HEK293 (cell line): Measurements from ENCODE around the gene PLEKHG7.

Experiments used
- CTCF ChIA-PET: fragments of 350-600 bp; formaldehyde crosslinking; extraction: SDS; loops from one replicate; lab custom pipeline; 2021; ENCODE audit warnings: antibody characterized with exemption; lab: Yijun Ruan, JAX
- POLR2A ChIA-PET: fragments of 300-600 bp; formaldehyde crosslinking; extraction: SDS; loops from one replicate; lab custom pipeline; 2020; ENCODE audit warnings: antibody characterized with exemption, inconsistent platforms; lab: Yijun Ruan, JAX
- H3K27ac ChIP-seq: fragments of 200-500 bp; sonication (Bioruptor generic); 2 replicates; pipeline ENCODE4 v1.5.1; 2014; ENCODE audit warnings: low read depth, low read length, control low read depth, inconsistent platforms; ENCODE audit errors: extremely low read depth
- H3K36me3 ChIP-seq, 2 experiments: fragments of 200-500 bp in 1 of 2; sonication (Bioruptor generic) in 1 of 2; 1 replicate in 1 of 2; 2 replicates in 1 of 2; pipeline ENCODE4 v1.5.1; 2014 to 2017; ENCODE audit warnings: inconsistent platforms in 2 of 2, low read length in 2 of 2; ENCODE audit not compliant: control insufficient read depth in 2 of 2, insufficient read depth in 1 of 2
- H3K4me1 ChIP-seq: fragments of 200-500 bp; sonication (Bioruptor generic); 2 replicates; pipeline ENCODE4 v1.5.1; 2014; ENCODE audit warnings: mild to moderate bottlenecking, low read length, inconsistent platforms; ENCODE audit not compliant: control insufficient read depth, insufficient read depth
- H3K4me3 ChIP-seq: 2 replicates; pipeline ENCODE4 v1.5.1; 2011; ENCODE audit warnings: low read depth, mild to moderate bottlenecking, control low read depth, low read length, moderate library complexity
- H3K9me3 ChIP-seq: fragments of 200-500 bp; sonication (Bioruptor generic); 2 replicates; pipeline ENCODE4 v1.5.1; 2014; ENCODE audit warnings: low read depth, low read length, inconsistent platforms; ENCODE audit not compliant: control insufficient read depth, insufficient read depth
- GFI1B ChIP-seq: fragments of 450-650 bp; formaldehyde crosslinking; IDR thresholded peaks from 2 replicates; pipeline ENCODE4 v1.5.1; 2016; ENCODE audit warnings: missing biosample characterization, missing genetic modification characterization
- GLI4 ChIP-seq: fragments of 450-650 bp; formaldehyde crosslinking; IDR thresholded peaks from 2 replicates; pipeline ENCODE4 v1.5.1; 2016; ENCODE audit warnings: missing biosample characterization, missing genetic modification characterization
- GLIS2 ChIP-seq: fragments of 450-650 bp; formaldehyde crosslinking; IDR thresholded peaks from 2 replicates; pipeline ENCODE4 v1.5.1; 2016; ENCODE audit warnings: missing biosample characterization, missing genetic modification characterization
- HOXC10 ChIP-seq: sonication (generic); formaldehyde crosslinking; IDR thresholded peaks from 2 replicates; pipeline ENCODE4 v1.8.1; 2023; ENCODE audit warnings: mild to moderate bottlenecking, missing genetic modification reagents
- IKZF3 ChIP-seq: fragments of 450-650 bp; IDR thresholded peaks from 2 replicates; pipeline ENCODE4 v1.5.0; 2018; ENCODE audit warnings: missing biosample characterization, mild to moderate bottlenecking, missing genetic modification characterization, moderate library complexity
- KLF10 ChIP-seq: fragments of 450-650 bp; IDR thresholded peaks from 2 replicates; pipeline ENCODE4 v1.5.1; 2018; ENCODE audit warnings: missing biosample characterization, mild to moderate bottlenecking, missing genetic modification characterization
- KLF8 ChIP-seq: fragments of 450-650 bp; formaldehyde crosslinking; IDR thresholded peaks from 2 replicates; pipeline ENCODE4 v1.5.1; 2016; ENCODE audit warnings: missing biosample characterization, missing genetic modification characterization
- OSR2 ChIP-seq: fragments of 450-650 bp; formaldehyde crosslinking; IDR thresholded peaks from 2 replicates; pipeline ENCODE4 v1.5.1; 2016; ENCODE audit warnings: missing biosample characterization, missing genetic modification characterization
- SETDB1 ChIP-seq: IDR thresholded peaks from one replicate; pipeline ENCODE4 v1.6.1; 2017; ENCODE audit warnings: mild to moderate bottlenecking, low read length, moderate library complexity, mixed read lengths; ENCODE audit not compliant: insufficient read length
- SP3 ChIP-seq: fragments of 450-650 bp; formaldehyde crosslinking; IDR thresholded peaks from 2 replicates; pipeline ENCODE4 v1.5.1; 2016; ENCODE audit warnings: missing biosample characterization, missing genetic modification characterization
- TCF7L2 ChIP-seq: IDR thresholded peaks from 2 replicates; pipeline ENCODE4 v1.6.1; 2011; ENCODE audit warnings: low read depth, mild to moderate bottlenecking, inconsistent platforms, low read length, moderate library complexity, borderline replicate concordance
- ZBTB48 ChIP-seq: fragments of 450-650 bp; formaldehyde crosslinking; IDR thresholded peaks from 2 replicates; pipeline ENCODE4 v1.5.1; 2016; ENCODE audit warnings: missing biosample characterization, missing genetic modification characterization
- ZBTB49 ChIP-seq: fragments of 450-650 bp; formaldehyde crosslinking; IDR thresholded peaks from 2 replicates; pipeline ENCODE4 v1.5.1; 2016; ENCODE audit warnings: missing biosample characterization, missing genetic modification characterization, low read depth
- ZEB2 ChIP-seq: fragments of 450-650 bp; formaldehyde crosslinking; IDR thresholded peaks from 2 replicates; pipeline ENCODE4 v1.5.1; 2016; ENCODE audit warnings: missing biosample characterization, missing genetic modification characterization
- ZNF10 ChIP-seq: fragments of 450-650 bp; formaldehyde crosslinking; IDR thresholded peaks from 2 replicates; pipeline ENCODE4 v1.5.1; 2017; ENCODE audit warnings: missing biosample characterization, missing genetic modification characterization
- ZNF211 ChIP-seq: fragments of 450-650 bp; formaldehyde crosslinking; IDR thresholded peaks from 2 replicates; pipeline ENCODE4 v1.5.1; 2016; ENCODE audit warnings: low read depth, missing biosample characterization, missing genetic modification characterization
- ZNF239 ChIP-seq: fragments of 450-650 bp; formaldehyde crosslinking; IDR thresholded peaks from 2 replicates; pipeline ENCODE4 v1.5.1; 2016; ENCODE audit warnings: missing biosample characterization, missing genetic modification characterization
- ZNF416 ChIP-seq: fragments of 450-650 bp; formaldehyde crosslinking; IDR thresholded peaks from 2 replicates; pipeline ENCODE4 v1.5.1; 2016; ENCODE audit warnings: missing biosample characterization, missing genetic modification characterization
- ZNF48 ChIP-seq: fragments of 450-650 bp; formaldehyde crosslinking; IDR thresholded peaks from 2 replicates; pipeline ENCODE4 v1.5.1; 2016; ENCODE audit warnings: missing biosample characterization, missing genetic modification characterization
- ZNF544 ChIP-seq: fragments of 450-650 bp; formaldehyde crosslinking; IDR thresholded peaks from 2 replicates; pipeline ENCODE4 v1.5.0; 2017; ENCODE audit warnings: missing biosample characterization, missing genetic modification characterization
- ZNF571 ChIP-seq: fragments of 450-650 bp; formaldehyde crosslinking; IDR thresholded peaks from 2 replicates; pipeline ENCODE4 v1.5.0; 2017; ENCODE audit warnings: missing biosample characterization, missing genetic modification characterization
- ZNF624 ChIP-seq: fragments of 450-650 bp; formaldehyde crosslinking; IDR thresholded peaks from 2 replicates; pipeline ENCODE4 v1.5.1; 2017; ENCODE audit warnings: missing biosample characterization, missing genetic modification characterization
- ZNF692 ChIP-seq: fragments of 450-650 bp; formaldehyde crosslinking; IDR thresholded peaks from 2 replicates; pipeline ENCODE4 v1.5.1; 2016; ENCODE audit warnings: missing biosample characterization, missing genetic modification characterization
- ZNF792 ChIP-seq: fragments of 450-650 bp; formaldehyde crosslinking; IDR thresholded peaks from 2 replicates; pipeline ENCODE4 v1.5.1; 2016; ENCODE audit warnings: missing biosample characterization, missing genetic modification characterization
- ZXDB ChIP-seq: fragments of 450-650 bp; formaldehyde crosslinking; IDR thresholded peaks from 2 replicates; pipeline ENCODE4 v1.5.1; 2016; ENCODE audit warnings: missing biosample characterization, missing genetic modification characterization
- TF ChIP-seq, protein P1 (sequence below): fragments of 450-650 bp; formaldehyde crosslinking; IDR thresholded peaks from 2 replicates; pipeline ENCODE4 v1.5.1; 2017; ENCODE audit warnings: missing biosample characterization, missing genetic modification characterization

The PLEKHG7 gene

GRCh38 chr12:92656911-92657310 is 45.9 kb upstream of the PLEKHG7 start:
- no peaks in the 10 kb centered on the region for H3K4me1 ChIP-seq
- H3K4me3 ChIP-seq = no peak overlapping the region
- H3K36me3 ChIP-seq = no peaks in the 10 kb centered on the region
- CTCF ChIA-PET = no interaction called here
- no peak overlapping the region for H3K27ac ChIP-seq
- H3K9me3 ChIP-seq = no peaks in the 10 kb centered on the region
- TF ChIP-seq TCF7L2 (no peak), GLIS2 (tag by site-specific recombination) (no peak), ZEB2 (tag by site-specific recombination) (no peak), ZNF571 (tag by site-specific recombination) (no peak), SP3 (tag by site-specific recombination) (no peak), ZNF239 (no peak), ZNF544 (no peak), GLI4 (tag by site-specific recombination) (no peak), HOXC10 (CRISPR knock-in tag) (no peak), KLF10 (tag by site-specific recombination) (no peak), ZNF10 (tag by site-specific recombination) (no peak), ZBTB49 (tag by site-specific recombination) (no peak), ZNF416 (tag by site-specific recombination) (no peak)
- TF ChIP-seq, all 188 proteins: peak for 0
- POLR2A ChIA-PET = no interaction called here

GRCh38 chr12:92657770-92658169 is 45.0 kb upstream of the PLEKHG7 start:
- POLR2A ChIA-PET = no interaction called here

DNA sequence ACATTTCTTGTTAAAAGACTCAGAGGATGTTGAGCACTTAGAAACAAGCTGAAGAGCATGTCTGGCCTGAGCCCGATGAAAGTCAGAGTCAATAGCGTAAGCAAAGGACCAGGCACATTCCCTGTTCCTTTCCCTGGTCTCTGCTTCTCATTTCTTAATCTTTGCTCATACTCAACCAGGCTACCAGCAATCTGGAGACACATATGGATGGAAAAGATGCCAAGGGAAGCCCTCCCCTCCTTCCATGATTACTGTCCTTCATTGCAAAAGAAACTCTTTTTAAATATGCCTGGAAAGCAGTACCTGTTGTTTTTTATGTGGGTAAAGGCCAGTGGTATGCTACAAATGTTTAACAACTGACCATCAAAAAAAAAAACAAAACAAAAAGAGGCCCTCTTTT is 44.2 kb upstream of the PLEKHG7 start:
- Histone ChIP-seq H3K4me1 (no peaks in the 10 kb centered on the region), H3K9me3 (no peaks in the 10 kb centered on the region), H3K4me3 (no peak overlapping the region), H3K36me3 (no peaks in the 10 kb centered on the region), H3K27ac (no peak overlapping the region)
- CTCF ChIA-PET = interaction anchor here (0.6 to 0.7 kb wide), 2 partner anchors 434 to 677 kb away, joined by 3 to 6 read pairs; no protein-coding TSS in a partner anchor
- POLR2A ChIA-PET = no interaction called here
- no peak for TF ChIP-seq ZNF624 (tag by site-specific recombination)
- TF ChIP-seq ZBTB49 (tag by site-specific recombination) = no peak
- no peak for TF ChIP-seq ZNF211 (tag by site-specific recombination)
- no peak for TF ChIP-seq ZXDB (tag by site-specific recombination)
- TF ChIP-seq SETDB1 = no peak
- TF ChIP-seq OSR2 (tag by site-specific recombination) = no peak
- TF ChIP-seq, protein P1, sequence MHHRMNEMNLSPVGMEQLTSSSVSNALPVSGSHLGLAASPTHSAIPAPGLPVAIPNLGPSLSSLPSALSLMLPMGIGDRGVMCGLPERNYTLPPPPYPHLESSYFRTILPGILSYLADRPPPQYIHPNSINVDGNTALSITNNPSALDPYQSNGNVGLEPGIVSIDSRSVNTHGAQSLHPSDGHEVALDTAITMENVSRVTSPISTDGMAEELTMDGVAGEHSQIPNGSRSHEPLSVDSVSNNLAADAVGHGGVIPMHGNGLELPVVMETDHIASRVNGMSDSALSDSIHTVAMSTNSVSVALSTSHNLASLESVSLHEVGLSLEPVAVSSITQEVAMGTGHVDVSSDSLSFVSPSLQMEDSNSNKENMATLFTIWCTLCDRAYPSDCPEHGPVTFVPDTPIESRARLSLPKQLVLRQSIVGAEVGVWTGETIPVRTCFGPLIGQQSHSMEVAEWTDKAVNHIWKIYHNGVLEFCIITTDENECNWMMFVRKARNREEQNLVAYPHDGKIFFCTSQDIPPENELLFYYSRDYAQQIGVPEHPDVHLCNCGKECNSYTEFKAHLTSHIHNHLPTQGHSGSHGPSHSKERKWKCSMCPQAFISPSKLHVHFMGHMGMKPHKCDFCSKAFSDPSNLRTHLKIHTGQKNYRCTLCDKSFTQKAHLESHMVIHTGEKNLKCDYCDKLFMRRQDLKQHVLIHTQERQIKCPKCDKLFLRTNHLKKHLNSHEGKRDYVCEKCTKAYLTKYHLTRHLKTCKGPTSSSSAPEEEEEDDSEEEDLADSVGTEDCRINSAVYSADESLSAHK (tag by site-specific recombination) = no peak

More at GRCh38 chr12:92657770-92658169, 45.0 kb upstream of the PLEKHG7 start:
- H3K4me1 ChIP-seq = no peaks in the 10 kb centered on the region
- TF ChIP-seq ZNF10 (tag by site-specific recombination) = no peak
- no peak for TF ChIP-seq OSR2 (tag by site-specific recombination)
- TF ChIP-seq IKZF3 (tag by site-specific recombination) = no peak
- TF ChIP-seq ZNF692 (tag by site-specific recombination) = no peak
- no peak for TF ChIP-seq ZBTB48
- no peak for TF ChIP-seq ZNF48 (tag by site-specific recombination)
- no peak for TF ChIP-seq ZNF544
- TF ChIP-seq ZNF792 = no peak
- TF ChIP-seq KLF8 = no peak
- TF ChIP-seq GFI1B (tag by site-specific recombination) = no peak
- no peaks in the 10 kb centered on the region for H3K36me3 ChIP-seq
- no peaks in the 10 kb centered on the region for H3K9me3 ChIP-seq
- no peak overlapping the region for H3K27ac ChIP-seq
- no peak overlapping the region for H3K4me3 ChIP-seq
- CTCF ChIA-PET = interaction anchor here (0.7 kb wide), 2 partner anchors 18 to 1477 kb away, joined by 3 to 8 read pairs; no protein-coding TSS in a partner anchor
